GM23248 (cell line): ENCODE data around the gene PREX1. TPM values are rescaled to one million over a fixed set of nuclear protein-coding genes. Genes with fewer than 3 reads are reported as not detected.

ENCODE experiments used
- DNase-seq: peaks from one replicate; pipeline ENCODE4 v3.0.0-alpha.2; 2015
- H2AFZ ChIP-seq: fragments of 200-600 bp; sonication (generic); 2 replicates; pipeline ENCODE4 v1.6.1; 2016; ENCODE audit warnings: antibody characterized with exemption
- H3F3A ChIP-seq: fragments of 200-600 bp; sonication (generic); 2 replicates; pipeline ENCODE4 v1.6.1; 2016; ENCODE audit warnings: mild to moderate bottlenecking, antibody characterized with exemption, mixed run types; ENCODE audit not compliant: insufficient read depth
- H3K27ac ChIP-seq: fragments of 200-600 bp; sonication (generic); 2 replicates; pipeline ENCODE4 v1.5.1; 2016; ENCODE audit warnings: mild to moderate bottlenecking
- H3K27me3 ChIP-seq: fragments of 200-600 bp; sonication (generic); replicated peaks from 2 replicates; pipeline ENCODE4 v1.6.1; 2016; ENCODE audit warnings: mild to moderate bottlenecking; ENCODE audit not compliant: insufficient read depth
- H3K36me3 ChIP-seq: fragments of 200-600 bp; sonication (generic); 2 replicates; pipeline ENCODE4 v1.6.1; 2016; ENCODE audit warnings: low read depth, mild to moderate bottlenecking
- H3K4me1 ChIP-seq: fragments of 200-600 bp; sonication (generic); 2 replicates; pipeline ENCODE4 v1.6.1; 2016; ENCODE audit warnings: mild to moderate bottlenecking; ENCODE audit not compliant: insufficient read depth
- H3K4me2 ChIP-seq: fragments of 200-600 bp; sonication (generic); one replicate; pipeline ENCODE4 v1.6.1; 2016; ENCODE audit warnings: mild to moderate bottlenecking; ENCODE audit not compliant: unreplicated experiment
- H3K4me3 ChIP-seq: fragments of 200-600 bp; sonication (generic); 2 replicates; pipeline ENCODE4 v1.5.1; 2016; ENCODE audit warnings: mild to moderate bottlenecking
- H3K79me2 ChIP-seq: fragments of 200-600 bp; sonication (generic); 2 replicates; pipeline ENCODE4 v1.6.1; 2016; ENCODE audit warnings: mild to moderate bottlenecking; ENCODE audit not compliant: insufficient read depth
- H3K9ac ChIP-seq: fragments of 200-600 bp; sonication (generic); 2 replicates; pipeline ENCODE4 v1.6.1; 2016; ENCODE audit warnings: mild to moderate bottlenecking
- H3K9me2 ChIP-seq: fragments of 200-600 bp; sonication (generic); 2 replicates; pipeline ENCODE4 v1.6.1; 2016; ENCODE audit warnings: mixed run types, mild to moderate bottlenecking, moderate library complexity; ENCODE audit not compliant: insufficient read depth
- H3K9me3 ChIP-seq: fragments of 200-600 bp; sonication (generic); one replicate; pipeline ENCODE4 v1.6.1; 2017; ENCODE audit warnings: low read depth
- H4K20me1 ChIP-seq: fragments of 200-600 bp; sonication (generic); 2 replicates; pipeline ENCODE4 v1.6.0; 2016; ENCODE audit not compliant: insufficient read depth
- EZH2 ChIP-seq: fragments of 200-600 bp; sonication (generic); IDR thresholded peaks from 2 replicates; pipeline ENCODE4 v1.6.1; 2018; ENCODE audit warnings: antibody characterized with exemption, mild to moderate bottlenecking; ENCODE audit not compliant: insufficient read depth, poor library complexity, severe bottlenecking
- EZH2phosphoT487 ChIP-seq: fragments of 200-600 bp; sonication (generic); IDR thresholded peaks from 2 replicates; pipeline ENCODE4 v1.6.1; 2018; ENCODE audit warnings: antibody characterized with exemption, moderate library complexity, mild to moderate bottlenecking, low read depth; ENCODE audit not compliant: insufficient read depth
- WGBS, 2 experiments: methylation state at CpG; one replicate each; pipeline ENCODE4 v1.1.6; 2015 to 2017; ENCODE audit warnings: low lambda C conversion rate in 2 of 2, low coverage in 1 of 2; ENCODE audit errors: missing lambda C conversion rate in 2 of 2; 5-methylcytosine and 5-hydroxymethylcytosine counted together
- in situ Hi-C: fragments of 300-500 bp; cut with MboI; formaldehyde crosslinking; loops from 2 replicates; pipeline ENCODE4 v1.15.0; 2020
- polyA plus RNA-seq: library from polyadenylated mRNA; unstranded; fragments of >200 nt; fragmentation: Nextera tagmentation; extraction: Ambion mirVana; gene quantifications from 2 replicates; pipeline ENCODE4 v1.2.1, GENCODE V29; 2016
- total RNA-seq: library from RNA; depleted of rRNA; stranded (reverse); fragments of >200 nt; shearing (Covaris generic); gene quantifications from 2 replicates; pipeline ENCODE4 v1.2.3, GENCODE V29; 2014

The PREX1 gene
- total and polyA plus RNA-seq, 2 experiments from 2014 or later = 0.13 to 0.65 TPM

DNA sequence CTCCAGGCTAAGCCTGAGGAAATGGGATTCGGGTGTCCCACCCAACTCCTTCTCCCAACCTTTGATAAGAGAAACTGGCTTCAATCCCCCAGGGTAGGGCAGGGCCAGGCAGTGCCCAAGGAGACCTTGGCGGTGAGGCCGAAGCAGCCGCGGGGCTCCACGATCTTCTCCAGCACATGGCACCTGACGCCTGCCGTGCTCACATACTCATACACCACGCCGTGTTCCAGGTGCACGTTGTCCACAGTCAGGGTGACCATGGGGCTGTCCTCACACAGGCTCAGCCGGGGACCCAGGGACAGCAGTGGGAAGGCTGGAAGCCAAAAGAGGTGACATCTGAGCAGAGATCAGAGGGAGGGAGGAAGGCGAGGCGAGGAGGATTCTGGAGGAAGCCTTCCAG lies 176.5 kb downstream of the PREX1 start:
- H3K9me2 ChIP-seq = no peaks in the 10 kb centered on the region
- no peak overlapping the region for H3K4me3 ChIP-seq
- no peak for DNase-seq
- in situ Hi-C loops = no loop called here
- H4K20me1 ChIP-seq = no peaks in the 10 kb centered on the region
- H3K79me2 ChIP-seq = no peaks in the 10 kb centered on the region
- H3K27me3 ChIP-seq = no peaks in the 10 kb centered on the region
- no peaks in the 10 kb centered on the region for H3K36me3 ChIP-seq
- no peaks in the 10 kb centered on the region for H3K9me3 ChIP-seq
- WGBS, 2 experiments = 89 to 93% methylated on average over 12 to 14 of the region's 14 CpGs
- no peak overlapping the region for H3K9ac ChIP-seq
- H3K27ac ChIP-seq = no peak overlapping the region
- no peaks in the 10 kb centered on the region for H3F3A ChIP-seq
- H2AFZ ChIP-seq = no peak overlapping the region
- TF ChIP-seq EZH2phosphoT487 (no peak), EZH2 (no peak)
- H3K4me1 ChIP-seq = no peaks in the 10 kb centered on the region
- H3K4me2 ChIP-seq = no peak overlapping the region

GRCh38 chr20:48649868-48650267 lies 177.9 kb downstream of the PREX1 start:
- DNase-seq = no peak
- no peak overlapping the region for H3K4me2 ChIP-seq
- H4K20me1 ChIP-seq = no peaks in the 10 kb centered on the region
- no peak overlapping the region for H3K27ac ChIP-seq
- TF ChIP-seq EZH2 (no peak), EZH2phosphoT487 (no peak)
- no peaks in the 10 kb centered on the region for H3K9me2 ChIP-seq
- H3K4me1 ChIP-seq = no peaks in the 10 kb centered on the region
- H3K9me3 ChIP-seq = no peaks in the 10 kb centered on the region
- H3K27me3 ChIP-seq = no peaks in the 10 kb centered on the region
- 91 to 92% methylated on average over 8 to 9 of the region's 9 CpGs for WGBS, 2 experiments
- H3F3A ChIP-seq = no peaks in the 10 kb centered on the region
- no peak overlapping the region for H3K9ac ChIP-seq
- no peaks in the 10 kb centered on the region for H3K36me3 ChIP-seq
- no peak overlapping the region for H3K4me3 ChIP-seq
- no peak overlapping the region for H2AFZ ChIP-seq
- in situ Hi-C loops = no loop called here
- no peaks in the 10 kb centered on the region for H3K79me2 ChIP-seq

- in situ Hi-C loops = no loop called here
- Histone ChIP-seq H3F3A (no peaks in the 10 kb centered on the region), H3K27ac (no peak overlapping the region), H4K20me1 (no peaks in the 10 kb centered on the region), H3K4me3 (no peak overlapping the region), H3K4me2 (no peak overlapping the region), H3K79me2 (no peaks in the 10 kb centered on the region), H3K9ac (no peak overlapping the region), H2AFZ (no peak overlapping the region), H3K27me3 (no peaks in the 10 kb centered on the region), H3K4me1 (no peaks in the 10 kb centered on the region), H3K36me3 (no peaks in the 10 kb centered on the region), H3K9me2 (no peaks in the 10 kb centered on the region), H3K9me3 (no peaks in the 10 kb centered on the region)
- WGBS, 2 experiments = 85 to 90% methylated on average over 9 of the region's 9 CpGs
- TF ChIP-seq EZH2phosphoT487 (no peak), EZH2 (no peak)
- DNase-seq = no peak
These were observed 178.6 kb downstream of the PREX1 start for GRCh38 chr20:48649104-48649626.

- 75 to 84% methylated on average over 9 of the region's 9 CpGs for WGBS, 2 experiments
These were observed 179.2 kb downstream of the PREX1 start for GRCh38 chr20:48648482-48649051.

DNA sequence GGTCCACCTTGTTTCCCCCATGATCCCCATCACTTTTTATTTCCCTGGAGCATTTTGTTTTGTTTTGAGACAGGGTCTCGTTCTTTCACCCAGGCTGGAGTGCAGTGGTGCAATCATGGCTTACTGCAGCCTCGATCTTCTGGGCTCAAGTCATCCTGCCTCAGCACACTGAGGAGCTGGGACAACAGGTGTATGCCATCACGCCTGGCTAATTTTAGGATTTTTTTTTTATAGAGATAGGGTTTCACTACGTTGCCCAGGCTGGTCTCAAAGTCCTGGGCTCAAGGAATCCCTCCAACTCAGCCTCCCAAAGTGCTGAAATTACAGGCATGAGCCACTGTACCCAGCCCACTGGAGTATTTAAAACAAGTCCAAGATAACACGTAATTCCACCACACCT lies 179.9 kb downstream of the PREX1 start:
- in situ Hi-C loops = no loop called here

More at GRCh38 chr20:48648482-48649051, 179.2 kb downstream of the PREX1 start:
- H3K36me3 ChIP-seq = no peaks in the 10 kb centered on the region
- TF ChIP-seq EZH2phosphoT487 = no peak
- TF ChIP-seq EZH2 = no peak
- H3K27ac ChIP-seq = no peak overlapping the region
- H4K20me1 ChIP-seq = no peaks in the 10 kb centered on the region
- no peaks in the 10 kb centered on the region for H3K9me2 ChIP-seq
- no peak overlapping the region for H2AFZ ChIP-seq
- no peaks in the 10 kb centered on the region for H3K9me3 ChIP-seq
- no peak overlapping the region for H3K9ac ChIP-seq
- DNase-seq = no peak
- in situ Hi-C loops = no loop called here
- no peaks in the 10 kb centered on the region for H3K27me3 ChIP-seq
- no peaks in the 10 kb centered on the region for H3K4me1 ChIP-seq
- no peaks in the 10 kb centered on the region for H3K79me2 ChIP-seq
- no peaks in the 10 kb centered on the region for H3F3A ChIP-seq
- no peak overlapping the region for H3K4me3 ChIP-seq
- no peak overlapping the region for H3K4me2 ChIP-seq

More for the DNA sequence above, 179.9 kb downstream of the PREX1 start:
- H2AFZ ChIP-seq = no peak overlapping the region
- H3K27ac ChIP-seq = no peak overlapping the region
- no peaks in the 10 kb centered on the region for H3K36me3 ChIP-seq
- no peaks in the 10 kb centered on the region for H3F3A ChIP-seq
- H3K4me1 ChIP-seq = no peaks in the 10 kb centered on the region
- no peak overlapping the region for H3K4me2 ChIP-seq
- DNase-seq = no peak
- H3K9me3 ChIP-seq = no peaks in the 10 kb centered on the region
- no peak overlapping the region for H3K4me3 ChIP-seq
- H3K9ac ChIP-seq = no peak overlapping the region
- H3K9me2 ChIP-seq = no peaks in the 10 kb centered on the region
- 84 to 93% methylated on average over 5 of the region's 5 CpGs for WGBS, 2 experiments
- TF ChIP-seq EZH2phosphoT487 (no peak), EZH2 (no peak)
- H3K27me3 ChIP-seq = no peaks in the 10 kb centered on the region
- H3K79me2 ChIP-seq = no peaks in the 10 kb centered on the region
- H4K20me1 ChIP-seq = no peaks in the 10 kb centered on the region
